Neural progenitor cell (in vitro differentiated cells): Measurements from ENCODE around the gene TMED9.

Experiments used
- CTCF ChIP-seq: fragments of 200-600 bp; sonication (generic); IDR thresholded peaks from 2 replicates; pipeline ENCODE4 v1.5.1; 2017; ENCODE audit warnings: antibody characterized with exemption, mild to moderate bottlenecking
- EZH2 ChIP-seq: fragments of 200-600 bp; sonication (generic); IDR thresholded peaks from 2 replicates; pipeline ENCODE4 v1.6.1; 2017; ENCODE audit warnings: antibody characterized with exemption, mild to moderate bottlenecking, moderate library complexity

GRCh38 chr5:177595026-177595585 is 3.1 kb downstream of the TMED9 start:
- TF ChIP-seq CTCF, result no peak
- no peak for TF ChIP-seq EZH2
